Retinal pigment epithelial cell (primary cell): ENCODE results near the gene CPZ.

ENCODE experiments used
- DNase-seq: peaks from one replicate; pipeline ENCODE4 v3.0.0-alpha.2; 2010; ENCODE audit warnings: low read depth
- H3K4me3 ChIP-seq: 2 replicates; pipeline ENCODE4 v1.5.1; 2011; ENCODE audit warnings: mild to moderate bottlenecking, low read length, control low read depth, moderate library complexity
- CTCF ChIP-seq: conservative IDR thresholded peaks from 2 replicates; pipeline ENCODE4 v1.5.1; 2011; ENCODE audit warnings: low read depth, low read length, control low read depth, inconsistent platforms

CPZ gene

GRCh38 chr4:8564595-8564994 lies 28.0 kb upstream of the CPZ start:
- no peak for TF ChIP-seq CTCF
- DNase-seq: no peak

GRCh38 chr4:8568068-8568668 lies 24.4 kb upstream of the CPZ start:
- H3K4me3 ChIP-seq: no peak overlapping the region
- peak; percentile 20 for DNase-seq
- no peak for TF ChIP-seq CTCF

More at GRCh38 chr4:8564595-8564994, 28.0 kb upstream of the CPZ start:
- H3K4me3 ChIP-seq: no peak overlapping the region

- DNase-seq: no peak
- no peak overlapping the region for H3K4me3 ChIP-seq
- TF ChIP-seq CTCF: no peak
Observed at GRCh38 chr4:8570201-8570600, 22.4 kb upstream of the CPZ start.

GRCh38 chr4:8571702-8572685 lies 20.6 kb upstream of the CPZ start:
- DNase-seq: no peak
- TF ChIP-seq CTCF: no peak
- H3K4me3 ChIP-seq: no peak overlapping the region

GRCh38 chr4:8573266-8573665 lies 19.3 kb upstream of the CPZ start:
- DNase-seq: no peak
- TF ChIP-seq CTCF: no peak
- no peak overlapping the region for H3K4me3 ChIP-seq

DNA sequence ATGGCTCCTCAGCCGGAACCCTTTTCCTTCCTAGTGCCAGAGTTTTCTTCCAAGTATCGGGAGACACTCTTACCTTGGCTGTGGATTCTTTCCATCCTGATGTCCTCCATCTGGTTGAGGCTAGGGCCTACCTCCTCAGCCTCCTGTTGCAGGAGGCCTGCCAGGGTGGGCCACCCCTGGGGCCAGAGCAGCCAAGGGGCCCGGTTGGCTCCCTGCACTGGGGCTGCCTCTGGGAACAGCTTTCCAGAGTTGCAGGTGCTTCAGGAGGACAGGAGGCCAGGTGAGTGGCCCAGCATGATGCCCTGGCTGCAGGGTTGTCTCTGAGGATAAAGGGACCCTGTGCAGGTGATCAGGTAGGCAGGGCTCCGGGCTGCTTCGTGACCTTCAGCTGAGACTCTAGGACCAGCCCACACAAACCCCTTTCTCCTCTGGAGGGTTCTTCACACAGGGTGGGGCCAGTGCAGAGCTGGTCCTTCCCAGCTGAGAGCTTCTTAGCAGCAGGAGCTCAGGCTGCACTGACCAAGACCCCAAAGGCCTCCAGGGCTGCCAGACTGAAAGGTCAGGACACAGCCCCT lies 17.7 kb upstream of the CPZ start:
- H3K4me3 ChIP-seq: no peak overlapping the region
- TF ChIP-seq CTCF: no peak
- DNase-seq: no peak
